ENCODE results near the gene PSMB7. TPM values are rescaled to one million over a fixed set of nuclear protein-coding genes. Genes with fewer than 3 reads are reported as not detected.
"Not testable (repeated sequence)": the region's sequence is repeated elsewhere in the genome, so short reads cannot be mapped to it uniquely, and the experiment has no call there.

The PSMB7 gene
- total RNA-seq, 1 experiment from 2014 or later = 317 TPM

DNA sequence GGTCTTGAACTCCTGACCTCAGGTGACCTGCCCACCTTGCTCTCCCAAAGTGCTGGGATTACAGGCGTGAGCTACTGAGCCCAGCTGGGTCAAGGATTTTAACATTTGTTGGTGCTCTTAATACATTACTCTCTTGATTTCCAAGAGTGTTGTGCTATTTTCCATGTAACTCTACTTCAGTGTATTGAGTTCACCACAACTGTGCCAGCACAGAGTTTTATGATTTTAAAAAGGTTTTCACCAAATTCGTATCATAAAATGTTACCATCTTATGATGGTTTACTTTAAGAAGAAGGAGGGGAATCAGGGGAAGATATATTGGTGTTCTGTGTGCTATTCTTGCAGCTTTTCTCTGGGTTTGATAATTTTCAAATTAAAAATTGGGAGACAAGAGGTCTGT lies 28.4 kb upstream of the PSMB7 start:
- no peak for DNase-seq (ENCODE audit: low read depth)

DNA sequence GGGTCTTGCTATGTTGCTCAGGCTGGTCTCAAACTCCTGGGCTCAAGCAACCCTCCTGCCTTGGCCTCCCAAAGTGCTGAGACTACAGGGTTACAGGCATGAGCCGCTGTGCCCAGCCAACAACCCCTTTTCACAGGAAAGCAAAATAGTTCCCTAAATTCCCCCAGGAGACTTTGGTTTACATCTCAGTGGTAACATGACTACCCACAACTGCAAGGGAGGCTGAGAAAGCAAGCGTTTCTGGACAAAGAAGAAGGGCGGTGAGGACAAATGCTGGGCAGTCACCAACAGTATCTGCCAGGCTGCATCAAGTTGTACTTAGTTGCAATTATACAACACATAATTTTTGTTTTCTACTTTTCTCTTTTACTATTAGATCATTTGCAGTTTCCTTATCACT lies 27.6 kb upstream of the PSMB7 start:
- DNase-seq (ENCODE audit: low read depth) = no peak

DNA sequence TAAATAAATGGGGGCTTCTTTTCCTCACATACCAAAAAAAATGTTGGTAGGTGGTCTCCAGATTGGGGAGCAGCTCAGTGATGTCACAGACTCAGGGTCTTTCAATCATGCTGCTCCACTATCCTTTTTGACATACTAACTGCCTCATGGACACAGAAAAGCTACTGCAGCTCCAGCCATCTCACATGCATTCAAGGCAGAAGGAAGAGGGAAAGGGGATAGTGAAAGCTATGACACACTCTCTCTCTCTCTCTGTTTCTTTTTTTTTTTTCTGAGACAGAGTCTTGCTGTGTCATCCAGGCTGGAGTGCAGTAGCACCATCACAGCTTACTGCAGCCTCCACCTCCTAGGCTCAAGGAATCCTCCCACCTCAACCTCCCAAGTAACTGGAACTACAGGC lies 27.1 kb upstream of the PSMB7 start:
- no peak for DNase-seq (ENCODE audit: low read depth)

DNA sequence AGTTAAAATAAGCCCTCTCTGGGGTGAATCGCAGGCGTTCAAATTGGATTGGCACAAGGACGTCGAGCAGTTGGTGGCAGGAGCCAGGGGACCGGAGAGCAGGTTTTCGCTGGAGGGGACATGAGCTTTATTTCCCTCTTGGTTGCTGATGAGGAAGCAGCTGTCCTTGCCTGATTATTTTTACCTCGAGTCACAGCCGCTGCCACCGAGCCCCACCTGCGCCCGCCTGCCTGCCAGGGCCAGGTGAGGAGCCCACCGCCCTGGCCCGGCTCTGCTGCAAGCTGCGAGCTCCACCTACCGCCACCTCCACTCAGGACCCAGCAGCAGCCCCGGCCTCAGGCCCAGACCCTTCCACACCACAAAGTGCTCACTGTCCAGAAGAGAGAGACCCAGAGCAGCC lies 26.0 kb upstream of the PSMB7 start:
- no peak for DNase-seq (ENCODE audit: low read depth)

DNA sequence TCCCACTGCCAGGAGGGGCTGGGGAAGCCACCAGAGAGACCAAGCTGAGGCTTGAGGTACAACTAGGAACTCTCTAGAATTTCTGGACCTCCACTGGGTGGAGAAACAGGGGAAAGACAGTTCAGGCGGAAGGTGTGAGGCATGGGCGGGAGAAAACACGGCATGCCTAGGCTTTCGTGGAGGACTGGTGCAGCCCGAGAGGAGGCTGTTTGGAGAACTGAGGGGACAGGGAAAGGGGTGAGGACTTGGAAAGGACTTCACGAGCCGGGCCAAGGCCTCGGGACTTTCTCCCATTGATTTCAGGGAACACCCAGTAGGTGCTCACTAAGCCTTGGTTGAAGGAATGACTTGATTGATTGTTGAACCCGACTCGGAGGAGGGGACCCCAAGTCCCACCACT lies 25.5 kb upstream of the PSMB7 start:
- no peak for DNase-seq (ENCODE audit: low read depth)

DNA sequence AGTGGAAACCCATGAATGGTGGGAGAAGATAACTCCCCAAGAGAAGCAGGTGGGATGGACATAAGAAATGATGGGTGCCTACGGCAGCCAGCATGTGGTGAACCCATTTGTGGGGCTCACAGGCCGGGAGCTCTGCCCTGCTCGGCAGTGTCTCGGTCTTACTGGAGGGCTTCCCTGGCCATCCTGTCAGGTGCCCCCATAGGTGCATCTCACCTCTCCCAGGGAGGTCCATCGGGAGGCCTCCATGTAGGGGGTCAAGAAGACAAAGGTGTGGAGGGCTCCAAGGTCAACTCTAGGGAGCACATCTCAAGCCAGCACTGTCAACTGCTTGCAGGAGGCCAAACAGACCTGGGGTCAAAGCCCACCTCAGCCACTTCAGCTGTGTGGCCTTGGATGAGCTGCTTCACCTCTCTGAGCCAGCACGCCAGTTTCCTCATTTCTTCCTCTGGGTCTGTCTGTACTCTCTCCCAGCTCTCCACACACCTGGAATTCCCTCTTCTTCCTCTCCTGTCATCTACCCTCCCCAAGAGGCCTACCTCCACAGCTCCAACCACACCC lies 24.5 kb upstream of the PSMB7 start:
- DNase-seq (ENCODE audit: low read depth) = no peak

DNA sequence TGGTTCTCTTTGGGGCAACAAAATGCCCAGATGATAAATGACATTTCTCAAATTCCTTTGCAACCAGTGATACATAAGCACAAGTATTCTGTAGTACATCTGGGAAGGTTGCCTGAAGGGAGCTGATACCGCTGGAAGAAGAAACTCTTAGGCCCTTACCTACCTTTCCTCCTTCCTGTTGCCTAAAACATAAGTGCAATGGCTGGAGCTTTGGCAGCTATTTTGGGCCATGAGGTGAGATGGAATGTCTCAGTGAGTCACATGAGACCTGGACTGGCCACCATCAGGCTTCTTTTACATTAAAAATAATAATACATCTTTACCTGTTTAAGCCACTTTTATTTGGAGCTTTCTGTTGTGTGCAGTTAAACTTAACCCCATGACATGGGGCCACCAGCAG lies 23.8 kb upstream of the PSMB7 start:
- no peak for DNase-seq (ENCODE audit: low read depth)

DNA sequence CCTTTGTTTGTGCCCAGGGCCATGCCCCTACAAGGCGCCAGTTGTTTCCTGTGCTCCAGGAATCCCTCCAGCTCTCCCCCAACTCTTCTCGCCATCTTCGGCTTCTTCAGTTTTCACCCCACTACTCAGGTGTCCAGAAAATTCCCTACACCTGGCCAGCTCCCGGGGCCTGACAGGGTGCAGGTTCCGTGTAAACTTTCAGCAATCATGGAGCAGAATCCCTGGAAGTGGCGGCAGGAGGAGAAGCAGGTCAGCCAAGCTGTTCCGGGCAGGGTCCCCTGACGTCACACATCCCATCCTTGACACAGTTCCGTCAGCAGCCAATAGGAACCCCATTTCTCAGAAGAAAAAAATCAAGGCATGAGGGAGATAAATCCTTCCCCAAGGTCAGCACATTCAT lies 22.8 kb upstream of the PSMB7 start:
- no peak for DNase-seq (ENCODE audit: low read depth)

DNA sequence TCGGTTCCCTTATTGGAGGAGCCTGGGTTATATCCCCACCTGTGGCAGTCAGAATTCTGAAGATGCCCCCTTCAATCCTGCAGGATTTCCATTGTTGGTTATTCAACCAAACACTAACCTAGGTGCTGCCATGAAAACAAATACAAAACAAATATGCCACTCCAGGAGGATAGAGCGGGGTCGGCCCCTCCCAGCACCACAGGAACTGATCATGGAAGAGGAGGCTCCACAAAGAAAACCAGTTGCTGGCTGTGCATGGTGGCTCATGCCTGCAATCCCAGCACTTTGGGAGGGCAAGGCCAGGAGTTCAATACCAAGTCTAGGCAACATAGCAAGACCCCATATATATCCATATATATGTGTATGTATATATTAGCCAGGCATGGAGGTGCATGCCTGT lies 21.8 kb upstream of the PSMB7 start:
- no peak for DNase-seq (ENCODE audit: low read depth)

DNA sequence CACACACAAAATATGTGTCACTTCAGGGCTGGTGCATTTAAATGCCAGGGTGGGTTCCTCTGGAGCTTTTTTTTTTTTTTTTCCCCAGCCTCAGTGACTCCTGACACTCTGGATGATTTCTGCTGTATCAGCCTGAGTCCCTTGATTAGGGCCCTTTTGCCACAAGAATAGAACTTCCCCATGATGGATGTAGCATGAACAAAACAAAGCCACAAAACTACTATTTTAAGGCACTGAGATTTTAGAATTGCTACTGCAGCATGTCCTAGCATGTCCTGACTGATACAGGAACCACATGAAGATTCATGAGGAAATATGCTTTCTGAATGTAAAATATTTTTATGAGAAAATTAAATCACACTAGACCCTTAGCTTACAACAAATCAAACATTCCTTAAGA lies 21.1 kb upstream of the PSMB7 start:
- no peak for DNase-seq (ENCODE audit: low read depth)

DNA sequence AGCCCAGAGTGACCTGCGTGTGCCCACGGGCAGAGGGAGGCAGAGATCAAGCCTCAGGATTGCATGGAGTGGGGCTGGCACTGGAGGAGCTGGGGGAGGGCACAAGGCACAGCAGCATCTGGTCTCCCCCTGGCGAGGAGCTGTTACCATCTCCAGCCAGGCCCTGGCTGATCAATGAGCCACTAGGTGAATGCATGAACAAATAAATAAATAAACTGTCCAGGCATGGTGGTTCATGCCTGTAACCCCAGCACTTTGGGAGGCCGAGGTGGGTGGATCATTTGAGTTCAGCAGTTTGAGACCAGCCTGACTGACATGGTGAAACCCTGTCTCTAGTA lies 14.3 kb upstream of the PSMB7 start:
- no peak for DNase-seq (ENCODE audit: low read depth)

DNA sequence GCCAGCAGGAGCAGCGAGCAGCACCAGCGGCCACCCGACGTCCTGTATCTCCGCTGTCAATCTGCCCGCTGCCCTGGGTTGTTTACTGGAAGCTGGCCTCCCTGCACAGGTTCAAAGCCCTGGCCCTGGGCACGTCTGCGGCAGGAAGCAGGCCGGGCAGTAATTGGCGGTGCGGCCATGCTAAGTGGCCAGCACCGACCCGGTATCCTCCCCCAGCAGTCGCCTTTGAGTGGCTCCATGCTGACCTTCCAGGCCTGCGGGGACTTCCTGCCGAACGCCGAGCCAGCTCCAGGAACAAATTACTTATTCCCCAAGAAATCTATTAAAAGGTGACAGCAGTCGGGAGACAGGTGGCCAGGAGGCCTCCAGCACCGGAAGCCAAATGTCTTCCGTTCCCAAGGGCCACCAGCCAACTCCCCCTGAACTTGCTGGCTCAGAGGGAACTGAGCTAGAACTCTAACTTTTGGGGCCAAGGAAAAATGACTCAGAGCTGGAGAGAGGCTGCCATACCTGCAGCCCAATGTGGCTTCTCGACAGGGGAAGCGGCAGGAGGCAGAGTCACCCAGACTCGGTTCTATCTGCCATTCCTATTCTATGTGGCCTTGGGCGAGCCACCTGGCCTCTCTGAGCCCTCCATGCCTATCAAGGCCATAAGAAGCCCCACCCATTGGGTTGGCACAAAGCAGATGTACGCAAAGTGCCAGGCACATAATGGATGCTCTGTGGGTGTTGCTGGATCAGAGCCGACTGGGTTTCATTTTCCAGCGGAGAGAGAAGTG lies 13.7 kb upstream of the PSMB7 start:
- DNase-seq (ENCODE audit: low read depth) = no peak

DNA sequence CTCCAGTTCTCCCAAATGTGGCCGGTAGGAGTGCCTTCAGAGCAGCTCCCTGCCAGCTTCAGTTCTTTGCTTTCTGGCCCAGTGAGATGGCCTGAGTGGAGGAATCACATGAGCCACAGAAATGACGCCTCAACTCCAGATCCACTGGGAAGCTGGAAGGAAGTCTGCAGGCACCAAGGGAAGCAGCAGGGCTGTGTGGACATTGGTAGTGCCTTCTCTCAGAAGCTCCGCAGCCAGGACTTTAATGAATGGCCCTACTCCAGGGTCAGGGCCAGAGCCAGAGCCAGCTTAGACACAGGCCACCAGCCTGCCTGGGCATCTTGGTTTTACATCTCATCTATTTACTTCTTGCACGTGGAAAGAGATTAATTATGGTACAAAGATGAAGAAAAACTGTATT lies 12.0 kb upstream of the PSMB7 start:
- no peak for DNase-seq (ENCODE audit: low read depth)

DNA sequence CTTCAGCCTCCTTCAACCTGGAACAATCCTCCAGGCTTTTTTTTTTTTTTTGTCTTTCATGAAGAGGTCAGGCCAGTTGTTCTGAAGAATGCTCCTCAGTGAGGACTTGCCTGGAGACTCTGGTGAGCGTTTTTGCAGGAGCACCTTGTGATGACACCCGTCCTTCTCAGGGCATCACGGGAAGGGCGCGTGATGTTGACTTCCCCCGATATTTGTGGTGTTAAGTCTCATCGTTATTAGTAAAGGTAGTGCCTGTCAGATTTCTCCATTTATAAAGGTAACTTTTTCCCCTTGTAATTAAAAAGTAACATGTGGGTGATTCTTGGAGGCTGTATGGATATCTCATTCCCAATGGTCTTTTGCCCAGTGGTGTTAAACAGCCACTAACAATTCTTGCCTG lies 11.1 kb upstream of the PSMB7 start:
- no peak for DNase-seq (ENCODE audit: low read depth)

DNA sequence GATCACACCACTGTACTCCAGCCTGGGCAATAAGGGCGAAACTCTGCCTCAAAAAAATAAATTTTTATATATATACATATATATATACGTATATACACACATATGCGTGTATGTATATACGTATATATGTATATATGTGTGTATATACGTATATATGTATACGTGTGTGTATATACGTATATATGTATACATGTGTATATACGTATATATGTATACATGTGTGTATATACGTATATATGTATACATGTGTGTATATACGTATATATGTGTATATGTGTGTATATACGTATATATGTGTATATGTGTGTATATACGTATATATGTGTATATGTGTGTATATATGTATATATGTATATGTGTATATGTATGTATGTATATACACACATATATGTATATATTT lies 10.5 kb upstream of the PSMB7 start:
- DNase-seq (ENCODE audit: low read depth) = not testable (repeated sequence)

DNA sequence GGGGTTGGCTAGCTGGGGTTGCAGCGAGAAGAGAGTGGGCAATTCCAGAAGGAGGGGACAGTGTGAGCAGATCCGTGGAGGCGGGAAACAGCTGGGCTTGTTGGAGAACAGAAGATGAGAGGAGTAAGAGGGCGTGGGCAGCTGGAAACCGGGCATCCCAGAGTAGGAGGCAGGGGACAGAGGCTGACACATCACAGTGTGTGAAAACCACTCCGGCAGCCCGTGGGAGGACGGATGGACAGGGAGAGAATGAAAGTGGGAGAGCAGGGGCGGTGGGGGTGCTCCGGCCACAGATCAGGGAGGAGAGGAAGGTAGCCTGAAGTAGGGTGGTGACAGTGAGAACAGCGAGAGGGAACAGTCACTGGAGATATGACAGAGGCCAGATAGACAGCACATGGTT lies 8.3 kb upstream of the PSMB7 start:
- peak; percentile 27 for DNase-seq (ENCODE audit: low read depth)

DNA sequence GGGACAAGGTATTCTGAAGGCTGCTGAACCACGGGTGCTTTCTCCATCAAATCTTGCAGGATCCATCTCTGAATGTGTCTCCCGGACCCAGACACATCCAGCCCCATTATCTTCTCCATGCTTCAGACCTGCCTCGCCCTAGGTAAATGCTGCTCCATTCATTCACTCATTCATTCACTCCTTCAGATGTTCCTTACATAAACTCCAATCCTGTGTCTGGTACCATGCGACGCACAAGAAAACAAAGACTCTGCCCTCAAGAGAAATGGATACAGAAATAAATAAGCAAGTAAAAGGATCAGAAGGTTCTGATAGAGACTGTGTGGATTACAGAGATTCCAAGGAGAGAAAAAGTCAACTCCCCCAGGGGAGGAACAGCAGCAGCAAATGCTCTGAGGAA lies 7.9 kb upstream of the PSMB7 start:
- no peak for DNase-seq (ENCODE audit: low read depth)

DNA sequence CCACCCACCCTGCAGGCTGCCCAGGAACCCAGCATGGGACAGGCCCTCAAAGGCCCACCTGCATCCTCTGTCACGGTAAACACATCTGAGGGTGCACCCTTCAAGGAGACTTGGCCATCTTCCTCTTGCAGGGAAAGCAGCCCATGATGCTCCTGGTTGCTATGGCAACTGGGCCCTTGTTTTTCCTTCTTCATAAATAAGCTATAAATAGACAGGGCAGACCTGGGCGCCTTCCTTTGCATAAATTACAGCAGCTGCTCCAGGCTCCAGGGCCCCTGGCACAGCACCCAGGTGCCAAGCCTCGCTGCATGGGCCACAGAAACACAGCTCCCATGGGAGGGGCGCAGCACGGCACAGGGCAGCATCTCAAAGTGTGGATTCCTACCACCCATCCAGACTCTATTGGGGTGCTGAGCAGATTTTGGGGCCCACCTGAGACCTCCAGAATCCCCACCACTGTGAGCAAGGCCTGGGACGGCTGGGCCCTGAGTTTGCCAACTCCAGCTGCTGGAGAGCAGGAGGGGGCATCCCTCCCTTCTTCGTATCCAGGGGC lies 5.8 kb upstream of the PSMB7 start:
- peak; percentile 41 for DNase-seq (ENCODE audit: low read depth)

DNA sequence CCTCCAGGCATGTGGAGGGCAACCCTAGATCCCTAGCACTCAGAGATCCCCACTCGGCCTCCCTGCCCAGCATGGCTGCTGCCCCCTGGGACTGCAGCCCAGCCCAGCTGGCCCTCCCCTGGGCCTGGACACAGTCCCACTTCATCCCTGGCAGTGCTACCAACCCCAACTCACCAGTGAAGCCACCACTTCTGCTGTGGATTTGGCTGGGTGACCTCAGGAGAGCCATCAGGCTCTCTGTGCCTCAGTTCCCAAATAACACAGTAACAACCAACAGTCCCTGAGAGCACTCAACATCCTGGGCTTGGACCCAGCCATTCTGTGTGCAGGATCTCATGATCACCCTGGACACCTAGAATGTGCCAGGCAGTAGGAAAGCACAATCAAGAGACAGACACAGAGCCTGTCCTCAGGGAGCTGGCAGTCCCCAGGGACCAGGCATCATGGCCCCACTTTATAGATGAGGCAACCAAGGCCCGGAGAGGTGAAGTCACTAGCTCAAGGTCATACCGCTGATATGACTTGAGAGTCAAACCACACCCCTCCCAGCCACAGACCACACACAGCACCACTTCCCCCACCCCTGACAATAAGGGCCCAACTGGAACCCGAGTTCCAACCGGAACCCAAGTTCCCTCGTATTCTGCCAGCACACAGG lies 4.7 kb upstream of the PSMB7 start:
- no peak for DNase-seq (ENCODE audit: low read depth)

DNA sequence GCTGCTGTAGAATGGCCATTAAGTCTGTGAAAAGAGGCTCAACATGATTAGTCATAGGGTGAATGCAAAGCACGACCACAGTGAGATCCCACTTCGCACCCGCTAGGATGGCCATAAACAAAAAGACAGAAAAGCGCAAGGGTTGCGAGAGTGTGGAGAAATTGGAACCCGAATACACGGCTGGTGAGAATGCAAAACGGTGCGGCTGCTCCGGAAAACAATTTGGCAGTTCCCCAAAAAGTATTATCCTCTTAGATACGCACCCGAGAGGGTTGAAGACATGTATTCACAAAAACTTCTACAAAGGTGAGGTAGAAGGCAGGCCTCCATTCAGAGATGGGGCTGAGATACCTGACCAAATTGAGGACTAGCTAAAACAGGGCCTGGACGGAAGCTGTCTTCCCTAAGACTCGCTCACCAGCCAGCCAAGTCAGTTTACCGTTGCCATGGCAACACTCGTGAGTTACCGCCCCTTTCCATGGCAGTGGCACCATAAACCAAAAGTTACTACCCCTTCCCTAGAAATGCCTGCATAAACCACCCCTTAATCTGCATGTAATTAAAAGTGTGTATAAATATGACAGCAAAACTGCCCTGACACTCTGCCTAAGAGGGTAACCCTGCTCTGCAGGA lies 726 bp upstream of the PSMB7 start:
- no peak for DNase-seq (ENCODE audit: low read depth)

DNA sequence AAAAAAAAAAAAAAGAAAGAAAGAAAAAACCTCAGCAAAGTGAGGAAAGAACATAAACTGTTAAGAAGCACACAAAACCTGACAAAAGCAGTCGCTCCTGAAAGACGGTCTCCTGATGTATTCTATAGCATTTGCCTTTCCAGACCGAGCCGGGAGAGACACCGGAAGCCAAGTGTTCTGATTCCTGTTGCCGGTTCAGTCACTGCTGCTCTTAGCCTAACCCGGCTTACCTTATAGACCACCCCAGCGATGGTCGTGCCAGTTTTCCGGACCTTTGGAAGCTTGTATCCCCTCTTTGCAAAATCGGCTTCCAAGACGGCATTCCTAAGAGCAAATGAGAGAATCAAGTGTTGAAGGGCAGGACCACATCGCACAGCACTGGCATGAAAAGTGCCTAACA lies 630 bp downstream of the PSMB7 start:
- no peak for DNase-seq (ENCODE audit: low read depth)

DNA sequence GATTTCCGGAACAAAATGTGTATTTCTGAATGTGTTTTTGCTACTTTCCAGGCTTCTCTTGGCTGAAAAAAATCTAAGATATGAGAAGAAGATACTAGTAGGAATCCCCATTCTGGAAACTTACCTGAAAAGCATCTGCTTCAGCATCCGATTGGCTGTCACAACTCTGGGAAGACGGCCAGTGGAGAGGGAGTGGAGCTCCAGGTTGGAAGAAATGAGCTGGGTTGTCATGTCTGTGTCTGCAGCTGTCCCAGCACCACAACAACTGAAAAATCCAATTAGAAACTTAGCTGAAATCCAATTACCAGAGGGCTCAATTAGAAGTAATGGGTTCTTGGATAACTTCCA lies 3.0 kb downstream of the PSMB7 start:
- DNase-seq (ENCODE audit: low read depth) = no peak
